GM12878 (cell line): ENCODE results near the gene MELTF. TPM values are rescaled to one million over a fixed set of nuclear protein-coding genes. Genes with fewer than 3 reads are reported as not detected.

Source experiments
- ATAC-seq: fragments of 200-7000 bp; cut with Tn5 transposase; 3 replicates; pipeline ENCODE4 v1.9.1; 2020; ENCODE audit warnings: mild to moderate bottlenecking, moderate library complexity
- BruUV-seq: library from RNA; stranded (reverse); fragments of 400-500 nt; replicated peaks from 2 replicates; lab custom pipeline; 2021; lab: Mats Ljungman, UMichigan
- CTCF ChIA-PET: fragments of 300-600 bp; sonication (Branson Sonifier 250); formaldehyde crosslinking; extraction: SDS; loops from one replicate; lab custom pipeline; 2021; ENCODE audit warnings: inconsistent platforms; lab: Yijun Ruan, JAX
- POLR2A ChIA-PET: fragments of 350-600 bp; formaldehyde crosslinking; extraction: SDS; loops from one replicate; lab custom pipeline; 2021; ENCODE audit warnings: inconsistent platforms; lab: Charles Lee
- RAD21 ChIA-PET: fragments of 300-600 bp; sonication (Branson Sonifier 250); formaldehyde crosslinking; loops from one replicate; lab custom pipeline; 2023; ENCODE audit warnings: antibody characterized with exemption; ENCODE audit not compliant: unreplicated experiment; lab: Charles Lee
- SMC1A ChIA-PET: fragments of 300-600 bp; sonication (Branson Sonifier 250); formaldehyde crosslinking; loops from one replicate; lab custom pipeline; 2023; ENCODE audit not compliant: unreplicated experiment, uncharacterized antibody; lab: Charles Lee
- DNase-seq: peaks from one replicate; pipeline ENCODE4 v3.0.0-alpha.2; 2011; ENCODE audit warnings: low read depth, low spot score
- FAIRE-seq: peaks from 3 replicates; lab custom pipeline; 2011; peaks lifted over from hg19 to GRCh38; lab: Jason Lieb, UNC
- H2AFZ ChIP-seq: 2 replicates; pipeline ENCODE4 v1.6.0; 2011; ENCODE audit warnings: low read depth, low read length, control low read depth; ENCODE audit not compliant: control insufficient read depth
- H3K27ac ChIP-seq: 2 replicates; pipeline ENCODE4 v1.5.1; 2011; ENCODE audit warnings: control low read depth; ENCODE audit not compliant: control insufficient read depth, insufficient read depth
- H3K27me3 ChIP-seq, 2 experiments: replicated peaks in 1 of 2; 2 replicates each; pipeline versions ENCODE4 v1.6.0 to v1.6.1; 2011; ENCODE audit warnings: low read length in 1 of 2; ENCODE audit not compliant: control insufficient read depth in 2 of 2, insufficient read depth in 2 of 2
- H3K36me3 ChIP-seq, 2 experiments: 2 replicates each; pipeline ENCODE4 v1.5.1; 2011; ENCODE audit warnings: low read length in 1 of 2; ENCODE audit not compliant: control insufficient read depth in 2 of 2, insufficient read depth in 2 of 2
- H3K4me1 ChIP-seq: 2 replicates; pipeline ENCODE4 v1.6.1; 2011; ENCODE audit warnings: mild to moderate bottlenecking, low read length, moderate library complexity, mixed read lengths; ENCODE audit not compliant: control insufficient read depth, insufficient read depth
- H3K4me2 ChIP-seq: 2 replicates; pipeline ENCODE4 v1.6.0; 2011; ENCODE audit warnings: control low read depth; ENCODE audit not compliant: control insufficient read depth, insufficient read depth
- H3K4me3 ChIP-seq: fragments of 200-600 bp; sonication (generic); 2 replicates; pipeline ENCODE4 v1.5.1; 2016
- H3K79me2 ChIP-seq: 2 replicates; pipeline ENCODE4 v1.6.0; 2011; ENCODE audit warnings: low read length; ENCODE audit not compliant: control insufficient read depth, insufficient read depth
- H3K9ac ChIP-seq: 2 replicates; pipeline ENCODE4 v1.8.0; 2011; ENCODE audit warnings: low read length, control low read depth, mixed read lengths; ENCODE audit not compliant: control insufficient read depth, insufficient read depth
- H3K9me3 ChIP-seq: replicated peaks from 3 replicates; pipeline ENCODE4 v1.5.1; 2011; ENCODE audit warnings: mild to moderate bottlenecking, low read length; ENCODE audit not compliant: control insufficient read depth, insufficient read depth
- H4K20me1 ChIP-seq: 2 replicates; pipeline ENCODE4 v1.6.0; 2011; ENCODE audit not compliant: control insufficient read depth, insufficient read depth
- BMI1 ChIP-seq: fragments of 450-650 bp; IDR thresholded peaks from 2 replicates; pipeline ENCODE4 v1.6.1; 2016; ENCODE audit warnings: mild to moderate bottlenecking, moderate library complexity, borderline replicate concordance
- CBX5 ChIP-seq: sonication (generic); IDR thresholded peaks from 2 replicates; pipeline ENCODE4 v1.6.1; 2016; ENCODE audit warnings: low read depth, moderate library complexity, mild to moderate bottlenecking, inconsistent platforms
- CREM ChIP-seq: IDR thresholded peaks from 2 replicates; pipeline ENCODE4 v1.6.1; 2014; ENCODE audit warnings: antibody characterized with exemption, low read depth
- DPF2 ChIP-seq: fragments of 450-650 bp; IDR thresholded peaks from 2 replicates; pipeline ENCODE4 v1.6.1; 2017; ENCODE audit warnings: mild to moderate bottlenecking
- EGR1 ChIP-seq, 2 experiments: IDR thresholded peaks; 1 replicate in 1 of 2; 2 replicates in 1 of 2; pipeline ENCODE4 v1.6.1; 2011 to 2012; ENCODE audit warnings: low read depth in 2 of 2, low read length in 2 of 2, borderline replicate concordance in 1 of 2, mild to moderate bottlenecking in 1 of 2, moderate library complexity in 1 of 2
- ETV6 ChIP-seq, 2 experiments: fragments of 450-650 bp in 1 of 2; IDR thresholded peaks in 1 of 2; conservative IDR thresholded peaks in 1 of 2; 2 replicates each; pipeline ENCODE4 v1.6.1; 2014; ENCODE audit warnings: antibody characterized with exemption in 1 of 2, borderline replicate concordance in 1 of 2, low read depth in 1 of 2, mild to moderate bottlenecking in 1 of 2, moderate library complexity in 1 of 2
- FOXM1 ChIP-seq: IDR thresholded peaks from 2 replicates; pipeline ENCODE4 v1.6.1; 2012; ENCODE audit warnings: low read depth, mild to moderate bottlenecking, inconsistent platforms, low read length, moderate library complexity
- GABPA ChIP-seq: IDR thresholded peaks from 2 replicates; pipeline ENCODE4 v1.6.1; 2014; ENCODE audit warnings: antibody characterized with exemption, low read depth, mild to moderate bottlenecking, inconsistent platforms
- IRF4 ChIP-seq: IDR thresholded peaks from 2 replicates; pipeline ENCODE4 v1.6.1; 2011; ENCODE audit warnings: low read depth, low read length
- JUNB ChIP-seq: IDR thresholded peaks from 2 replicates; pipeline ENCODE4 v1.6.1; 2016; ENCODE audit warnings: antibody characterized with exemption, mild to moderate bottlenecking
- NBN ChIP-seq: fragments of 450-650 bp; IDR thresholded peaks from 2 replicates; pipeline ENCODE4 v1.6.1; 2016
- NFYA ChIP-seq: IDR thresholded peaks from 2 replicates; pipeline ENCODE4 v1.6.1; 2011; ENCODE audit warnings: low read depth, mild to moderate bottlenecking, low read length, improper control_type of control experiment, borderline replicate concordance
- PKNOX1 ChIP-seq: fragments of 450-650 bp; IDR thresholded peaks from 2 replicates; pipeline ENCODE4 v1.6.1; 2016; ENCODE audit warnings: mild to moderate bottlenecking
- RBBP5 ChIP-seq: fragments of 200-600 bp; sonication (generic); conservative IDR thresholded peaks from 2 replicates; pipeline ENCODE4 v1.6.1; 2016
- RELB ChIP-seq: fragments of 450-650 bp; IDR thresholded peaks from 2 replicates; pipeline ENCODE4 v1.6.1; 2017; ENCODE audit warnings: low read depth, mild to moderate bottlenecking, moderate library complexity
- SUZ12 ChIP-seq: fragments of 200-600 bp; sonication (generic); IDR thresholded peaks from one replicate; pipeline ENCODE4 v1.6.1; 2018; ENCODE audit warnings: antibody characterized with exemption, mild to moderate bottlenecking; ENCODE audit not compliant: unreplicated experiment
- TBL1XR1 ChIP-seq: IDR thresholded peaks from 2 replicates; pipeline ENCODE4 v1.6.1; 2012; ENCODE audit warnings: low read depth, low read length, improper control_type of control experiment
- USF1 ChIP-seq: IDR thresholded peaks from 2 replicates; pipeline ENCODE4 v1.6.1; 2011; ENCODE audit warnings: borderline replicate concordance, low read depth, mild to moderate bottlenecking, moderate library complexity, mixed read lengths, low read length; ENCODE audit not compliant: insufficient read depth; ENCODE audit errors: extremely low read length
- ZBTB33 ChIP-seq: fragments of 450-650 bp; IDR thresholded peaks from 2 replicates; pipeline ENCODE4 v1.6.1; 2017; ENCODE audit warnings: mild to moderate bottlenecking
- ZNF622 ChIP-seq: fragments of 450-650 bp; IDR thresholded peaks from 2 replicates; pipeline ENCODE4 v1.6.1; 2017; ENCODE audit warnings: mild to moderate bottlenecking, inconsistent platforms
- WGBS: methylation state at CpG from one replicate; pipeline ENCODE4 v1.1.6; 2016; ENCODE audit warnings: low lambda C conversion rate; ENCODE audit not compliant: insufficient replicate concordance, insufficient coverage; ENCODE audit errors: missing lambda C conversion rate; 5-methylcytosine and 5-hydroxymethylcytosine counted together
- in situ Hi-C: fragments of 300-500 bp; cut with MboI; formaldehyde crosslinking; loops from 9 replicates; pipeline ENCODE4 v1.14.3; 2018; ENCODE audit warnings: mixed read lengths
- intact Hi-C: fragments of 100-400 bp; cut with micrococcal nuclease; formaldehyde crosslinking; loops from one replicate; pipeline ENCODE4 v1.14.2; 2022; ENCODE audit not compliant: unreplicated experiment
- polyA plus RNA-seq, 11 experiments: library from polyadenylated mRNA; depleted of rRNA in 4 of 11; unstranded in 6 of 11; stranded (reverse) in 5 of 11; fragments of >200 nt; fragmentation: Nextera tagmentation in 4 of 11; fragmentation: Illumina TruSeq in 1 of 11; extraction: Ambion mirVana in 4 of 11; extraction: Trizol in 1 of 11; gene quantifications; 1 replicate in 1 of 11; 2 replicates in 10 of 11; pipeline versions ENCODE4 v1.2.1 to v1.2.3, GENCODE V29; 2011 to 2016; ENCODE audit warnings: inconsistent platforms in 2 of 11, missing spikeins in 2 of 11, low read depth in 1 of 11
- total RNA-seq, 4 experiments: library from RNA; depleted of rRNA in 3 of 4; stranded (reverse); fragments of >200 nt in 3 of 4; fragmentation: Illumina TruSeq in 1 of 4; extraction: Trizol in 1 of 4; gene quantifications; 2 replicates each; pipeline versions ENCODE4 v1.2.1 to v1.2.3, GENCODE V29; 2013 to 2021

MELTF gene
- total and polyA plus RNA-seq, 10 of the 15 experiments (the other 5 are each of a cell fraction or from before 2014, with no cell fraction given), result 0.55 to 49.1 (median 11.1) TPM

GRCh38 chr3:196965112-196965803 lies 64.4 kb downstream of the MELTF start:
- ChIA-PET CTCF (interaction anchor here (1.0 kb wide), 1 partner anchor 128 kb away, joined by 3 read pairs; no protein-coding TSS in a partner anchor), POLR2A (no interaction called here), RAD21 (no interaction called here), SMC1A (no interaction called here)
- Histone ChIP-seq H3K4me1 (peaks cover 2% of the 10 kb centered on the region), H3K4me2 (no peak overlapping the region), H3K36me3 (no peaks in the 10 kb centered on the region), H3K79me2 (no peaks in the 10 kb centered on the region), H3K9me3 (peaks cover 14% of the 10 kb centered on the region; the same call in 1 of the 3 replicates), H4K20me1 (no peaks in the 10 kb centered on the region), H2AFZ (no peak overlapping the region), H3K9ac (no peak overlapping the region), H3K4me3 (no peak overlapping the region), H3K27me3 (no peaks in the 10 kb centered on the region; a peak in 1 of 4 replicates), H3K27ac (no peak overlapping the region)
- no peak for ATAC-seq
- DNase-seq, result no peak
- TSS peak; percentile 33 for BruUV-seq
- no peak for FAIRE-seq
- in situ Hi-C loops, result no loop called here
- 52% methylated on average over 11 of the region's 11 CpGs for WGBS
- intact Hi-C loops, result no loop called here
- TF ChIP-seq IRF4, result 0 out of 2 replicates have a peak, but pooled peaks have one; percentile 27
- no peak for TF ChIP-seq NFYA
- no peak for TF ChIP-seq USF1
- no peak for TF ChIP-seq GABPA
- peak; percentile 55; the same call in 1 of the 2 replicates for TF ChIP-seq ZBTB33
- TF ChIP-seq SUZ12, result no peak
- TF ChIP-seq ETV6 (conservative IDR thresholded peaks at IDR 0.05 in 1 of 2, IDR thresholded peaks at IDR 0.05 in 1 of 2; ENCODE audit: borderline replicate concordance in 1 of 2, low read depth in 1 of 2), result peak in 1 of 2 experiments; percentile 95; a peak in 2 of 4 replicates
- no peak for TF ChIP-seq TBL1XR1
- TF ChIP-seq DPF2, result no peak
- no peak for TF ChIP-seq BMI1
- no peak for TF ChIP-seq FOXM1
- TF ChIP-seq EGR1 (IDR thresholded peaks at IDR 0.05; ENCODE audit: borderline replicate concordance in 1 of 2, low read depth in 2 of 2, low read length in 2 of 2), result peak in 1 of 2 experiments; percentile 52; a peak in 2 of 3 replicates
- TF ChIP-seq ZNF622, result no peak
- no peak for TF ChIP-seq NBN
- TF ChIP-seq CREM, result no peak
- no peak for TF ChIP-seq RBBP5
- TF ChIP-seq RELB, result no peak
- TF ChIP-seq CBX5, result peak; percentile 83; the same call in 1 of the 2 replicates
- no peak for TF ChIP-seq PKNOX1
- TF ChIP-seq JUNB, result peak; percentile 73
